ENCODE measurements around the gene OTOP2.
"Not testable (repeated sequence)": the region's sequence is repeated elsewhere in the genome, so short reads cannot be mapped to it uniquely, and the experiment has no call there.

DNA sequence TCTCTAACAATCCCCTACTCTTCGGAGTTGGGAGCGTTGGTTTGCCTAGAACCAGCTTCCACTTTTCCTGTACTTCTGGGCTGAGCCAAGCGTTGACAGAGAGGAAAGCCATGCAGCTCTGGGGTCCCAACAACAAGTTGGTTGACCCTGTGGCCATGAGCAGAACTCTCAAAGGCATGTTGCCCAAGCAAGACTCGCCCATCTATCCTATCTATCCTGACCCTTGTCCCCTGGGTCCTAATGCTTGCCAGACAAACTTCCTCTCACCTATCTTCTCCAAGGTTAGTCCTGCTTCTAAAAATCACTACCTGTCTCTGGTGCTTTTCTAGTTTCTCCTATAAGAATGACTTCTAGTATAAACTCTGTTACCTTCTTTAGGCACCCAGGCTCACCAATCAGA, 15.0 kb upstream of the OTOP2 start:
- TF ChIP-seq, protein P1, sequence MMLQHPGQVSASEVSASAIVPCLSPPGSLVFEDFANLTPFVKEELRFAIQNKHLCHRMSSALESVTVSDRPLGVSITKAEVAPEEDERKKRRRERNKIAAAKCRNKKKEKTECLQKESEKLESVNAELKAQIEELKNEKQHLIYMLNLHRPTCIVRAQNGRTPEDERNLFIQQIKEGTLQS (CRISPR knock-in tag; conservative IDR thresholded peaks at IDR 0.05), result not testable (repeated sequence)
- TF ChIP-seq, protein P2, sequence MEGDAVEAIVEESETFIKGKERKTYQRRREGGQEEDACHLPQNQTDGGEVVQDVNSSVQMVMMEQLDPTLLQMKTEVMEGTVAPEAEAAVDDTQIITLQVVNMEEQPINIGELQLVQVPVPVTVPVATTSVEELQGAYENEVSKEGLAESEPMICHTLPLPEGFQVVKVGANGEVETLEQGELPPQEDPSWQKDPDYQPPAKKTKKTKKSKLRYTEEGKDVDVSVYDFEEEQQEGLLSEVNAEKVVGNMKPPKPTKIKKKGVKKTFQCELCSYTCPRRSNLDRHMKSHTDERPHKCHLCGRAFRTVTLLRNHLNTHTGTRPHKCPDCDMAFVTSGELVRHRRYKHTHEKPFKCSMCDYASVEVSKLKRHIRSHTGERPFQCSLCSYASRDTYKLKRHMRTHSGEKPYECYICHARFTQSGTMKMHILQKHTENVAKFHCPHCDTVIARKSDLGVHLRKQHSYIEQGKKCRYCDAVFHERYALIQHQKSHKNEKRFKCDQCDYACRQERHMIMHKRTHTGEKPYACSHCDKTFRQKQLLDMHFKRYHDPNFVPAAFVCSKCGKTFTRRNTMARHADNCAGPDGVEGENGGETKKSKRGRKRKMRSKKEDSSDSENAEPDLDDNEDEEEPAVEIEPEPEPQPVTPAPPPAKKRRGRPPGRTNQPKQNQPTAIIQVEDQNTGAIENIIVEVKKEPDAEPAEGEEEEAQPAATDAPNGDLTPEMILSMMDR (IDR thresholded peaks at IDR 0.05), result not testable (repeated sequence)
